HCT116 (cell line): ENCODE data around the gene HSF4. TPM values are rescaled to one million over a fixed set of nuclear protein-coding genes. Genes with fewer than 3 reads are reported as not detected.
A peak's percentile ranks its signal among the peaks of the same experiment; 100 is the strongest.

Experiments
- ATAC-seq: fragments of 200-7000 bp; cut with Tn5 transposase; 2 replicates; pipeline ENCODE4 v1.9.1; 2020; ENCODE audit warnings: mild to moderate bottlenecking, moderate library complexity
- BruUV-seq: library from RNA; stranded (reverse); fragments of 400-500 nt; replicated peaks from 2 replicates; lab custom pipeline; 2021; lab: Mats Ljungman, UMichigan
- CTCF ChIA-PET: fragments of 300-600 bp; sonication (Branson Sonifier 250); formaldehyde crosslinking; loops from one replicate; lab custom pipeline; 2021; ENCODE audit warnings: antibody characterized with exemption; lab: Charles Lee
- POLR2A ChIA-PET: fragments of 300-600, 350-600 bp; sonication (Branson Sonifier 250); formaldehyde crosslinking; loops from one replicate; lab custom pipeline; 2021; ENCODE audit warnings: antibody characterized with exemption; lab: Charles Lee
- RAD21 ChIA-PET, 2 experiments: fragments of 300-600 bp; sonication (Branson Sonifier 250); formaldehyde crosslinking; loops; one replicate each; lab custom pipeline; 2023; ENCODE audit warnings: low total read pairs in 2 of 2; ENCODE audit not compliant: uncharacterized antibody in 2 of 2, unreplicated experiment in 2 of 2, low non-redundant PET in 1 of 2; lab: Charles Lee
- DNase-seq: peaks from one replicate; pipeline ENCODE4 v3.0.0-alpha.2; 2010; ENCODE audit warnings: low read depth, low spot score
- H2AFZ ChIP-seq: fragments of 200-600 bp; shearing (Covaris generic), sonication (generic); 2 replicates; pipeline ENCODE4 v1.6.1; 2017; ENCODE audit warnings: low read depth, mixed run types, mixed read lengths, antibody characterized with exemption, low read length; ENCODE audit not compliant: poor library complexity, severe bottlenecking
- H3K27ac ChIP-seq: 2 replicates; pipeline ENCODE4 v1.5.1; 2012; ENCODE audit warnings: low read depth, low read length
- H3K27me3 ChIP-seq: fragments of 200-600 bp; sonication (generic); 2 replicates; pipeline ENCODE4 v1.6.1; 2016; ENCODE audit warnings: mixed run types, low read length, mixed read lengths; ENCODE audit not compliant: insufficient read depth
- H3K36me3 ChIP-seq, 2 experiments: fragments of 200-500 bp in 1 of 2; fragments of 200-600 bp in 1 of 2; sonication (Bioruptor generic) in 1 of 2; sonication (generic) in 1 of 2; 2 replicates each; pipeline versions ENCODE4 v1.5.1 to v1.6.1; 2014 to 2016; ENCODE audit warnings: low read length in 2 of 2, inconsistent platforms in 1 of 2, mixed read lengths in 1 of 2, mixed run types in 1 of 2; ENCODE audit not compliant: insufficient read depth in 2 of 2, control insufficient read depth in 1 of 2
- H3K4me1 ChIP-seq, 2 experiments: fragments of 200-600 bp in 1 of 2; sonication (generic) in 1 of 2; 2 replicates each; pipeline versions ENCODE4 v1.5.1 to v1.6.1; 2012 to 2017; ENCODE audit warnings: low read length in 2 of 2, inconsistent platforms in 1 of 2, mild to moderate bottlenecking in 1 of 2, mixed read lengths in 1 of 2, mixed run types in 1 of 2, moderate library complexity in 1 of 2; ENCODE audit not compliant: insufficient read depth in 2 of 2, control insufficient read depth in 1 of 2
- H3K4me2 ChIP-seq: fragments of 200-600 bp; sonication (generic); 2 replicates; pipeline ENCODE4 v1.6.1; 2017; ENCODE audit warnings: mixed run types, low read length, mixed read lengths
- H3K4me3 ChIP-seq, 2 experiments: fragments of 200-600 bp in 1 of 2; sonication (generic) in 1 of 2; replicated peaks in 1 of 2; 2 replicates each; pipeline ENCODE4 v1.5.1; 2011 to 2016; ENCODE audit warnings: low read length in 2 of 2, control low read depth in 1 of 2, low read depth in 1 of 2, mild to moderate bottlenecking in 1 of 2, mixed read lengths in 1 of 2, mixed run types in 1 of 2
- H3K79me2 ChIP-seq: fragments of 200-600 bp; sonication (generic); 2 replicates; pipeline ENCODE4 v1.6.1; 2017; ENCODE audit warnings: mild to moderate bottlenecking, mixed run types, low read length, moderate library complexity, mixed read lengths; ENCODE audit not compliant: insufficient read depth
- H3K9ac ChIP-seq: fragments of 200-600 bp; sonication (generic); 2 replicates; pipeline ENCODE4 v1.6.1; 2016; ENCODE audit warnings: low read length, mixed read lengths
- H3K9me2 ChIP-seq: fragments of 200-600 bp; sonication (generic), shearing (Covaris generic); 2 replicates; pipeline ENCODE4 v1.6.1; 2017; ENCODE audit warnings: mixed run types, mild to moderate bottlenecking, moderate library complexity; ENCODE audit not compliant: insufficient read depth
- H3K9me3 ChIP-seq, 2 experiments: fragments of 200-500 bp in 1 of 2; fragments of 200-600 bp in 1 of 2; sonication (Bioruptor generic) in 1 of 2; sonication (generic) in 1 of 2; 2 replicates each; pipeline ENCODE4 v1.6.1; 2014 to 2017; ENCODE audit warnings: low read length in 2 of 2, mixed read lengths in 2 of 2, inconsistent platforms in 1 of 2, low read depth in 1 of 2, mild to moderate bottlenecking in 1 of 2, mixed run types in 1 of 2, moderate library complexity in 1 of 2; ENCODE audit not compliant: control insufficient read depth in 1 of 2, insufficient read depth in 1 of 2
- H4K20me1 ChIP-seq: fragments of 200-600 bp; sonication (generic), shearing (Covaris generic); 2 replicates; pipeline ENCODE4 v1.6.1; 2017; ENCODE audit warnings: mixed run types, mild to moderate bottlenecking, moderate library complexity; ENCODE audit not compliant: insufficient read depth
- ATF3 ChIP-seq: IDR thresholded peaks from 2 replicates; pipeline ENCODE4 v1.6.1; 2012
- CEBPB ChIP-seq: IDR thresholded peaks from 2 replicates; pipeline ENCODE4 v1.6.1; 2012; ENCODE audit warnings: low read depth
- EGR1 ChIP-seq: IDR thresholded peaks from 2 replicates; pipeline ENCODE4 v1.6.1; 2012; ENCODE audit warnings: low read depth
- EZH2phosphoT487 ChIP-seq: fragments of 200-600 bp; IDR thresholded peaks from 2 replicates; pipeline ENCODE4 v1.6.1; 2018; ENCODE audit warnings: antibody characterized with exemption, borderline replicate concordance
- POLR2A ChIP-seq: IDR thresholded peaks from 2 replicates; pipeline ENCODE4 v1.7.0; 2011; ENCODE audit warnings: borderline replicate concordance; ENCODE audit not compliant: insufficient read depth, insufficient read length; ENCODE audit errors: extremely low read depth
- POLR2AphosphoS5 ChIP-seq: IDR thresholded peaks from 2 replicates; pipeline ENCODE4 v1.6.1; 2011; ENCODE audit warnings: mild to moderate bottlenecking, low read depth, low read length, moderate library complexity
- RAD21 ChIP-seq: IDR thresholded peaks from 2 replicates; pipeline ENCODE4 v1.6.1; 2012; ENCODE audit warnings: low read depth, mild to moderate bottlenecking
- SP1 ChIP-seq: IDR thresholded peaks from 2 replicates; pipeline ENCODE4 v1.6.1; 2012; ENCODE audit warnings: low read depth
- SRF ChIP-seq: IDR thresholded peaks from 2 replicates; pipeline ENCODE4 v1.6.1; 2012; ENCODE audit warnings: low read depth
- YY1 ChIP-seq: IDR thresholded peaks from 2 replicates; pipeline ENCODE4 v1.6.1; 2011; ENCODE audit warnings: low read length, low read depth, moderate library complexity, mild to moderate bottlenecking; ENCODE audit not compliant: insufficient replicate concordance; ENCODE audit errors: extremely low read depth
- ZFX ChIP-seq: fragments of 450-650 bp; IDR thresholded peaks from 2 replicates; pipeline ENCODE4 v1.6.1; 2017
- intact Hi-C: fragments of 100-400 bp; cut with micrococcal nuclease; formaldehyde crosslinking; loops from 2 replicates; pipeline ENCODE4 v1.10.0; 2022
- total RNA-seq: library from RNA; stranded (reverse); gene quantifications from one replicate; pipeline ENCODE4 v1.2.1, GENCODE V29; 2021; ENCODE audit not compliant: unreplicated experiment
- TF ChIP-seq, protein P1 (sequence below): IDR thresholded peaks from 2 replicates; pipeline ENCODE4 v1.6.1; 2012; ENCODE audit warnings: low read depth

HSF4 gene
- total RNA-seq, 1 experiment from 2014 or later, result 46.6 TPM

- ATAC-seq (no peak), DNase-seq (no peak)
- no peaks in the 10 kb centered on the region for H3K9me3 ChIP-seq
- intact Hi-C loops, result no loop called here
- BruUV-seq, result no TSS peak
- POLR2A ChIA-PET, result interaction anchor here (1.0 to 2.3 kb wide), 5 partner anchors 10 to 50 kb away, joined by 3 to 11 read pairs (median 8); partner anchors contain the start of genes FHOD1, NOL3 and TMEM208
- no peak overlapping the region for H3K9ac ChIP-seq
- peaks cover 50% of the 10 kb centered on the region for H3K79me2 ChIP-seq
- H3K27me3 ChIP-seq, result no peaks in the 10 kb centered on the region
- peaks cover 34 to 53% of the 10 kb centered on the region in 2 experiments; a peak in 3 of 4 replicates for H3K36me3 ChIP-seq
- no peaks in the 10 kb centered on the region for H3K9me2 ChIP-seq
- peak overlapping the region; percentile 99 for H3K27ac ChIP-seq
- CTCF ChIA-PET, result interaction anchor here (0.9 to 2.3 kb wide), 28 partner anchors 9 to 302 kb away, joined by 3 to 14 read pairs (median 5); partner anchors contain the start of genes ATP6V0D1, CES3, FHOD1 and NOL3
- peak overlapping the region; percentile 97 for H3K4me2 ChIP-seq
- no peak overlapping the region for H2AFZ ChIP-seq
- RAD21 ChIA-PET, result no interaction called here
- H3K4me3 ChIP-seq, result no peak overlapping the region
- H3K4me1 ChIP-seq, result peaks cover 22 to 47% of the 10 kb centered on the region in 2 experiments
- no peaks in the 10 kb centered on the region; the same call in 1 of the 2 replicates for H4K20me1 ChIP-seq
- TF ChIP-seq EGR1 (no peak), ATF3 (no peak), YY1 (no peak), SRF (no peak), SP1 (no peak), EZH2phosphoT487 (no peak), ZFX (no peak), POLR2AphosphoS5 (no peak), CEBPB (no peak), POLR2A (no peak), RAD21 (no peak)
- TF ChIP-seq, protein P1, sequence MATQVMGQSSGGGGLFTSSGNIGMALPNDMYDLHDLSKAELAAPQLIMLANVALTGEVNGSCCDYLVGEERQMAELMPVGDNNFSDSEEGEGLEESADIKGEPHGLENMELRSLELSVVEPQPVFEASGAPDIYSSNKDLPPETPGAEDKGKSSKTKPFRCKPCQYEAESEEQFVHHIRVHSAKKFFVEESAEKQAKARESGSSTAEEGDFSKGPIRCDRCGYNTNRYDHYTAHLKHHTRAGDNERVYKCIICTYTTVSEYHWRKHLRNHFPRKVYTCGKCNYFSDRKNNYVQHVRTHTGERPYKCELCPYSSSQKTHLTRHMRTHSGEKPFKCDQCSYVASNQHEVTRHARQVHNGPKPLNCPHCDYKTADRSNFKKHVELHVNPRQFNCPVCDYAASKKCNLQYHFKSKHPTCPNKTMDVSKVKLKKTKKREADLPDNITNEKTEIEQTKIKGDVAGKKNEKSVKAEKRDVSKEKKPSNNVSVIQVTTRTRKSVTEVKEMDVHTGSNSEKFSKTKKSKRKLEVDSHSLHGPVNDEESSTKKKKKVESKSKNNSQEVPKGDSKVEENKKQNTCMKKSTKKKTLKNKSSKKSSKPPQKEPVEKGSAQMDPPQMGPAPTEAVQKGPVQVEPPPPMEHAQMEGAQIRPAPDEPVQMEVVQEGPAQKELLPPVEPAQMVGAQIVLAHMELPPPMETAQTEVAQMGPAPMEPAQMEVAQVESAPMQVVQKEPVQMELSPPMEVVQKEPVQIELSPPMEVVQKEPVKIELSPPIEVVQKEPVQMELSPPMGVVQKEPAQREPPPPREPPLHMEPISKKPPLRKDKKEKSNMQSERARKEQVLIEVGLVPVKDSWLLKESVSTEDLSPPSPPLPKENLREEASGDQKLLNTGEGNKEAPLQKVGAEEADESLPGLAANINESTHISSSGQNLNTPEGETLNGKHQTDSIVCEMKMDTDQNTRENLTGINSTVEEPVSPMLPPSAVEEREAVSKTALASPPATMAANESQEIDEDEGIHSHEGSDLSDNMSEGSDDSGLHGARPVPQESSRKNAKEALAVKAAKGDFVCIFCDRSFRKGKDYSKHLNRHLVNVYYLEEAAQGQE, result no peak
- TF ChIP-seq, all 23 proteins: peak for 0
Measured at GRCh38 chr16:67197704-67198103, 33.2 kb downstream of the HSF4 start.
